Measurements from ENCODE around the gene PCDHGA5. TPM values are rescaled to one million over a fixed set of nuclear protein-coding genes. Genes with fewer than 3 reads are reported as not detected.

PCDHGA5 gene
- total RNA-seq, 2 donors, result under 0.01 to 0.69 TPM

GRCh38 chr5:141397756-141398551 is 34.0 kb downstream of the PCDHGA5 start, which contains the start of gene PCDHGB5:
PCDHGB5 (plus strand) TSS chr5:141397947; CDS start chr5:141398128, 181 bp downstream.

DNA sequence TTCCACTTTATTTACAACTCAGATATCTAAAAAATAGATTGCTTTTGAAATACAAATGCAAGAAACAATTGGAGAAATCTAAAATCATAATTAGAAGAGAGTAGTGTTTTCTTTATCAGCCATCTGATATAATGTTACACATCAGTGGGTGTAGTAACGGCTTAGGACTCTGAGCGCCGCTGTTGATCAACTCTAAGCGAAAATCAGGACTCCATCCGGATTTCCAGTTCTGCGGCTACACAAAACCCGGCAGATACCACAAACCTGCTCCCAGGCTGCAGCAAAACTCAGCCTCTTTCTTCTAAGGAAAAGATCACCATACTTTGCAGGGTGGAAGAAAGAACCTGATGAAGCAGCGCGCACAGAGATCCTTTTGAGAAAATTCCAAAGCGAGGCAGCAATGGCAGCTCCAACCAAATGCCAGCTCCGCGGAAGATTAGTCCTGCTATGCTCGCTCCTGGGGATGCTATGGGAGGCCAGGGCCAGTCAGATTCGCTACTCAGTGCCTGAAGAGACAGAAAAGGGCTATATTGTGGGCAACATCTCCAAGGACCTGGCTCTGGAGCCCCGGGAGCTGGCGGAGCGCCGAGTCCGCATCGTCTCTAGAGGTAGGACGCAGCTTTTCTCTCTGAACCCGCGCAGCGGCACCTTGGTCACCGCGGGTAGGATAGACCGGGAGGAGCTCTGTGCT is 38.7 kb downstream of the PCDHGA5 start, which contains the start of gene PCDHGA9:
TSS of gene PCDHGA9 (plus strand) at position 226 of the 691 bp plus-strand sequence. CDS start at position 401, 175 bp downstream.

GRCh38 chr5:141407790-141408505 is 44.0 kb downstream of the PCDHGA5 start, which contains the start of gene PCDHGB6:
PCDHGB6 (plus strand) TSS chr5:141408021; CDS start chr5:141408203, 182 bp downstream.

GRCh38 chr5:141412854-141413539 is 49.0 kb downstream of the PCDHGA5 start, which contains the start of gene PCDHGA10:
PCDHGA10 (plus strand) TSS chr5:141412987; CDS start chr5:141413176, 189 bp downstream.

Other genes starting within 250 kb of the PCDHGA5 start
- gene PCDHB4, start 242.3 kb upstream of the PCDHGA5 start, total RNA-seq, result under 1 TPM in 1 of 2 donors, not detected in 1; 0.69 TPM
- under 1 TPM in 1 of 2 donors, not detected in 1; 0.69 TPM for gene PCDHB5, start 229.0 kb upstream of the PCDHGA5 start, total RNA-seq
- not detected for gene PCDHB6, start 214.1 kb upstream of the PCDHGA5 start, total RNA-seq
- gene PCDHB7, start 191.5 kb upstream of the PCDHGA5 start, total RNA-seq, result under 1 TPM; under 0.01 TPM
- gene PCDHB8, start 186.4 kb upstream of the PCDHGA5 start, total RNA-seq, result under 1 TPM in 1 of 2 donors, not detected in 1; under 0.01 TPM
- not detected for gene PCDHB16, start 181.8 kb upstream of the PCDHGA5 start, total RNA-seq
- gene PCDHB9, start 177.0 kb upstream of the PCDHGA5 start, total RNA-seq, result under 1 TPM in 1 of 2 donors, not detected in 1; under 0.01 TPM
- gene PCDHB10, start 171.8 kb upstream of the PCDHGA5 start, total RNA-seq, result under 1 TPM in 1 of 2 donors, not detected in 1; under 0.01 TPM
- gene PCDHB11, start 164.5 kb upstream of the PCDHGA5 start, total RNA-seq, result not detected
- gene PCDHB12, start 155.4 kb upstream of the PCDHGA5 start, total RNA-seq, result under 1 TPM in 1 of 2 donors, not detected in 1; under 0.01 TPM
- under 1 TPM; under 0.01 to 0.34 TPM for gene PCDHB13, start 150.2 kb upstream of the PCDHGA5 start, total RNA-seq
- gene PCDHB14, start 140.8 kb upstream of the PCDHGA5 start, total RNA-seq, result under 1 TPM in 1 of 2 donors, not detected in 1; under 0.01 TPM
- gene PCDHB15, start 118.8 kb upstream of the PCDHGA5 start, total RNA-seq, result not detected
- gene SLC25A2, start 60.1 kb upstream of the PCDHGA5 start, total RNA-seq, result not detected
- gene TAF7, start 43.4 kb upstream of the PCDHGA5 start, total RNA-seq, result 10 to 100 TPM; 24.8 to 46.6 TPM
- under 1 TPM; under 0.01 TPM for gene PCDHGA1, start 33.6 kb upstream of the PCDHGA5 start, total RNA-seq
- gene PCDHGA2, start 25.4 kb upstream of the PCDHGA5 start, total RNA-seq, result under 1 TPM; 0.67 to 0.69 TPM
- gene PCDHGA3, start 20.3 kb upstream of the PCDHGA5 start, total RNA-seq, result under 1 TPM; 0.67 to 0.69 TPM
- under 1 TPM; 0.33 to 0.69 TPM for gene PCDHGB1, start 14.1 kb upstream of the PCDHGA5 start, total RNA-seq
- gene PCDHGA4, start 9.1 kb upstream of the PCDHGA5 start, total RNA-seq, result 1 to 10 TPM in 1 of 2 donors, under 1 TPM in 1; 0.67 to 1.0 TPM
- gene PCDHGB2, start 4.2 kb upstream of the PCDHGA5 start, total RNA-seq, result 1 to 10 TPM in 1 of 2 donors, under 1 TPM in 1; 0.67 to 1.0 TPM
- under 1 TPM; 0.69 to 1.00 TPM for gene PCDHGB3, start 6.1 kb downstream of the PCDHGA5 start, total RNA-seq
- 1 to 10 TPM in 1 of 2 donors, under 1 TPM in 1; 1.00 to 2.1 TPM for gene PCDHGA6, start 9.7 kb downstream of the PCDHGA5 start, total RNA-seq
- gene PCDHGA7, start 18.6 kb downstream of the PCDHGA5 start, total RNA-seq, result 1 to 10 TPM in 1 of 2 donors, under 1 TPM in 1; 0.67 to 1.0 TPM
- gene PCDHGB4, start 23.5 kb downstream of the PCDHGA5 start, total RNA-seq, result 1 to 10 TPM; 5.3 to 5.9 TPM
- gene PCDHGA8, start 28.5 kb downstream of the PCDHGA5 start, total RNA-seq, result under 1 TPM; 0.34 to 0.67 TPM
- 10 to 100 TPM in 1 of 2 donors, 1 to 10 TPM in 1; 8.7 to 12.0 TPM for gene PCDHGB5, start 33.8 kb downstream of the PCDHGA5 start, total RNA-seq
- 1 to 10 TPM in 1 of 2 donors, under 1 TPM in 1; 1.00 to 1.4 TPM for gene PCDHGA9, start 38.6 kb downstream of the PCDHGA5 start, total RNA-seq
- gene PCDHGB6, start 43.9 kb downstream of the PCDHGA5 start, total RNA-seq, result 1 to 10 TPM; 1.4 to 1.7 TPM
- gene PCDHGA10, start 48.8 kb downstream of the PCDHGA5 start, total RNA-seq, result 1 to 10 TPM; 4.5 to 5.0 TPM
- 1 to 10 TPM; 3.7 to 3.8 TPM for gene PCDHGB7, start 53.5 kb downstream of the PCDHGA5 start, total RNA-seq
- gene PCDHGA11, start 56.9 kb downstream of the PCDHGA5 start, total RNA-seq, result 1 to 10 TPM; 3.7 to 4.8 TPM
- gene PCDHGA12, start 66.3 kb downstream of the PCDHGA5 start, total RNA-seq, result 10 to 100 TPM; 28.0 to 36.8 TPM
- gene PCDHGC3, start 111.8 kb downstream of the PCDHGA5 start, total RNA-seq, result 10 to 100 TPM; 50.2 to 64.6 TPM
- gene PCDHGC4, start 120.9 kb downstream of the PCDHGA5 start, total RNA-seq, result 1 to 10 TPM; 1.4 to 1.7 TPM
- gene PCDHGC5, start 124.9 kb downstream of the PCDHGA5 start, total RNA-seq, result 1 to 10 TPM; 1.0 to 2.0 TPM